ENCODE data around the gene EPN2.

DNA sequence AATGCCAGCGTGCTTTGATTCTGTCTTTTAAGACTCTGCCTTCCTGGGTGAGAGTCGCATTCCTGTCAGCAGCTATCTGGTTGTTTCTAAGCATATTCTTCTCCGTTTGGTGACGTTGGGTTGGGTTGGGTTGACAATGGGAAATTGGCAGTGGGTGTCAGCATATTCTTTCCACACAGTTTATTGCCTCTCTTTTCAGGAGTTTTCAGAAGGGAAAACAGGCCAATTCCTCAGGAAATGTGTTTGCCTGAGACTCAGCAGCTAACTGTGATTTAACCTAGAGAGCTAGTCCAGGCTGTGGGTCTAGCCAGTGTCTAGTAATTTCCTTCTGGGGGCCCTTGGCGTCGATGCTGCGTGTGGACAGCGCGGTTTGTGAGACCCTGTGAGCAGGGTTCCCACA, 21.2 kb downstream of the EPN2 start:
- TF ChIP-seq, protein P1, sequence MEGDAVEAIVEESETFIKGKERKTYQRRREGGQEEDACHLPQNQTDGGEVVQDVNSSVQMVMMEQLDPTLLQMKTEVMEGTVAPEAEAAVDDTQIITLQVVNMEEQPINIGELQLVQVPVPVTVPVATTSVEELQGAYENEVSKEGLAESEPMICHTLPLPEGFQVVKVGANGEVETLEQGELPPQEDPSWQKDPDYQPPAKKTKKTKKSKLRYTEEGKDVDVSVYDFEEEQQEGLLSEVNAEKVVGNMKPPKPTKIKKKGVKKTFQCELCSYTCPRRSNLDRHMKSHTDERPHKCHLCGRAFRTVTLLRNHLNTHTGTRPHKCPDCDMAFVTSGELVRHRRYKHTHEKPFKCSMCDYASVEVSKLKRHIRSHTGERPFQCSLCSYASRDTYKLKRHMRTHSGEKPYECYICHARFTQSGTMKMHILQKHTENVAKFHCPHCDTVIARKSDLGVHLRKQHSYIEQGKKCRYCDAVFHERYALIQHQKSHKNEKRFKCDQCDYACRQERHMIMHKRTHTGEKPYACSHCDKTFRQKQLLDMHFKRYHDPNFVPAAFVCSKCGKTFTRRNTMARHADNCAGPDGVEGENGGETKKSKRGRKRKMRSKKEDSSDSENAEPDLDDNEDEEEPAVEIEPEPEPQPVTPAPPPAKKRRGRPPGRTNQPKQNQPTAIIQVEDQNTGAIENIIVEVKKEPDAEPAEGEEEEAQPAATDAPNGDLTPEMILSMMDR (IDR thresholded peaks at IDR 0.05): no peak
- no peak for TF ChIP-seq POLR2A (IDR thresholded peaks at IDR 0.05)

Data from right lobe of liver (tissue), 4 donors.